GM18909 (cell line): Measurements from ENCODE around the gene CDKN2AIP.

ENCODE experiments used
- ATAC-seq: cut with Tn5 transposase; IDR thresholded peaks from one replicate; pipeline ENCODE4 v1.9.1; 2021; ENCODE audit warnings: mild to moderate bottlenecking; ENCODE audit not compliant: unreplicated experiment, poor library complexity

The CDKN2AIP gene

GRCh38 chr4:183483997-183484396 lies 39.6 kb downstream of the CDKN2AIP start:
- ATAC-seq, result no peak

- no peak for ATAC-seq
These were observed 41.1 kb downstream of the CDKN2AIP start for GRCh38 chr4:183485411-183486160.

GRCh38 chr4:183492791-183493222 lies 48.4 kb downstream of the CDKN2AIP start:
- no peak for ATAC-seq

- ATAC-seq, result no peak
These were observed 48.8 kb downstream of the CDKN2AIP start for GRCh38 chr4:183493246-183493645.

GRCh38 chr4:183495184-183495583 lies 50.7 kb downstream of the CDKN2AIP start:
- no peak for ATAC-seq
